Cortex of kidney (tissue), 1 donor: ENCODE results near the gene EPHA1.

Experiments
- DNase-seq: peaks from one replicate; lab custom pipeline; 2025; lab: John Stamatoyannopoulos, UW

The EPHA1 gene

GRCh38 chr7:143408686-143409561 is at the start of gene EPHA1:
TSS of gene EPHA1 (minus strand) at chr7:143408856. CDS start at chr7:143408805, 51 bp downstream.
- DNase-seq, result no peak

DNA sequence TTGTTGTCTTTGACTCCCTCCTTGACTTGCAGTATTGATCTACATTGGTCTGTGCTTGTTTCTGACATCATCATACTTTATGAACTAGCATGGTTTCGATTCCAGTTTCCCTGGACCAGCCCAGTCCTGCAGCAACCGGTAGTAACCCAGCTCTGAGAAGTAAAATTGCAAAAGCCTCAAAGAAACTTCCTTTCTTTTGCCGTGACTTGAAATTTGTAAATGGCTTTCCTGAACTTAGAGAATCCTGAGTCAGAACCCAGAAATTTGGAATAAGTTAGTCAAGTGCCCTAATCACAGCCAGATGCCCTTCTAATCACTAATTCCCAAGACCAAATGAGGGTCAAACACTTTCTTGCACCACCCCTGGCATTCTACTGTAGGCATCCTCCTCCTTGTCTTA is 49.6 kb upstream of the EPHA1 start:
- DNase-seq, result no peak

DNA sequence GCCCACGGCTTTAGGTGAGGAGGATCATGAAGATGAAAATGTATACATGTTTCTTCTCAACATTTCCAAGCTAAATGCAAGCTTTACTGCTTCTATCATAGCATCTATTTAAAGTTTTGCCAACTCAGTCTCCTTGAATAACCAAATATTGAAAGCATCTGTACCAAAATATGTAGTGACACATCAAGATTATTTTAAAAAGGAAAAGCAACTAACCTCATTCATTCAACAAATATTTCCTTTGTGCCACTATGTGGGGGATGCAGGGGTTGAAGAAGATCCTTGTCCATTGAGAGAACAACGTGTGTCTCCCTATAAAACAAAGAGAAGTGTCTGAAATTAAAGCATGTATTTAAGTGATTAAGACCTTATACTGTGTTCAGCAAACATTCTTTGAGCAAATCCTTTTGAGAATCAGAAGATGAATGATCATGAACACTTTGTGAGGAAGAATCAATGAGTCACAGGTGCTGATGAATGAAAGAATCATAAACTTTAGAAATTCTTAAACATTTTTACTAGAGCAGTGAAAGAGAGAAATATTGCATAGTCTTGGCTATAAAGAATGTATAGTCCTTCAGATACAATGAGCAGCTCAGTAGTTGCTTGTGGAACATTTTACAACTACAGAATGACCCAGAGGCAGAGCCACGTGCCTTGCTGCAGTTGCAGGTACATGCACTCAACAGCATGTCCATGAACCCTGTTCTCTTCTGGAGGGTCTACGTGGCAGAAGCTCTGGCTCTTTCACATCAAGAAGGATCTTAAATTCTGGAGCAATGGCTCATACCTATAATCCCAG is 48.5 kb upstream of the EPHA1 start:
- no peak for DNase-seq

DNA sequence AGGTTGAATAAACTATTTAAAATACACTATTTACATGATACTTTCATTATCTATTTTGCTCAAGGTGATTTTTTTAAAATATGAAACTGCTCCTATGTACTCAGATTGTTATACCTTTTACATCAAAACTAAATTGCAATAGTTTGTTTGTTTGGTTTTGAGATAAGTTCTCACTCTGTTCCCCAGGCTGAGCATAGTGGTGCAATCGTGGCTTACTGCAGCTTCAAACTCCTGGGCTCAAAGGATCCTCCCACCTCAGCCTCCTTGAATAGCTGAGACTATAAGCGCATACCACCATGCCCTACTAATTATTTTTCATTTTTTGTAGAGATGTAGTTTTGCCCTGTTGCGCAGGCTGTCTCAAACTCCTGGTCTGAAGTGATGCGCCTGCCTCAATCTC is 47.3 kb upstream of the EPHA1 start:
- DNase-seq, result no peak

- no peak for DNase-seq
Measured at GRCh38 chr7:143455491-143455890, 46.8 kb upstream of the EPHA1 start.

GRCh38 chr7:143454091-143454680 is 45.5 kb upstream of the EPHA1 start:
- DNase-seq, result no peak

DNA sequence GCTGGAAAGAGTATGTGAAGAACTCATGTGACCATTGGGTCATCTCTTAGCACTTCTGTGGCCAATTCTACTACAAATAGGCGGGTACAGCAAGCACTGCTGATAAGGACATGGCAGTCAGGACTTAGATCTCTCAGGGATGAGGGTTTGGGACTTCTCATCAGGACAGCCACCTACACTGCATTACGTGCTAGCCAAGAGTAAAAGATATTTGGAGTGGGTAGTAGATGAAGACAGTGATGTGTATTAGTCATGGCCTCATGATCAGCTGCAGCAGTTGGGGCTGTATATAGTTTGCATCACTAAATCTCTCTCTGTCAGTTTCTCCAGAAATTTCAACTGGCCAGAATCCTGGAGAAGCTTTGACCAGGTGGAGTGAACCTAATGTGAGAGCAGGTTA is 43.8 kb upstream of the EPHA1 start:
- no peak for DNase-seq

- no peak for DNase-seq
Measured at GRCh38 chr7:143451746-143452145, 43.1 kb upstream of the EPHA1 start.

GRCh38 chr7:143451122-143451521 is 42.5 kb upstream of the EPHA1 start:
- DNase-seq, result no peak

GRCh38 chr7:143449793-143450192 is 41.1 kb upstream of the EPHA1 start:
- no peak for DNase-seq

DNA sequence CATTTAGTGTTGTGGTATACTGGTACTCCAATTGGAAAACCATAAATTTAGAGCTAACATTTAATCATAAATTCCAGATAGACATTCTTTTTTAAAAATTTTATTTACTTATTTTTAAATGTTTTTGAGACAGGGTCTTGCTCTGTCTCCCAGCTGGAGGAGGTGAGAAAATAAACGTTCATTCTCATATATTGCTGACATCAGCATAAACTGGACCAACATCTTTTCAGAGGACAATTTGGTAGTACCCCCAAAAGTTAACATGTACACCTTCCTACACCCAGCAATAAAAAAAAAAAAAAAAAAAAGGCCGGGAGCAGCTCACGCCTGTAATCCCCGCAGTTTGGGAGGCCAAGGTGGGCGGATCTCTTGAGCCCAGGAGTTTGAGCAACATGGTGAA is 39.8 kb upstream of the EPHA1 start:
- no peak for DNase-seq

GRCh38 chr7:143447466-143447865 is 38.8 kb upstream of the EPHA1 start:
- DNase-seq, result no peak

DNA sequence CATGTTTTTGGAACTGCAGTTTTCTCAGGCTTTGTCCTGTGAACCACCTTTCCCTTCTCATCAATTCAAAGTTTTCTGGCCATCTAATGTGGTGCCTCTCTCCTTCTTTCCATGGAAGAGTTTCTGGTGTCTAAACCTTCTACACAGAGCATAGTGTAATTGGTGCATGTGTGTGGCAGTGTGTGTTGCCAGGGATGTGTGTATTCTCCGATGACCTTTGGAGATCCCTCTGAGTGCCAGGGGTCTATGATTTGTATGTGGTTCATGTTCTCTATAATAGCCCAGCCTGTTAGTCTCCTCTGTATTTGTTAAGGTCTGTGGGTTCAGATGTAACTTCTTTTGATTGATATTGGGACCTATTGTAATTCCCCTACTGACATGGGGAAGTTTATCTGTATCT is 36.1 kb upstream of the EPHA1 start:
- DNase-seq, result no peak

DNA sequence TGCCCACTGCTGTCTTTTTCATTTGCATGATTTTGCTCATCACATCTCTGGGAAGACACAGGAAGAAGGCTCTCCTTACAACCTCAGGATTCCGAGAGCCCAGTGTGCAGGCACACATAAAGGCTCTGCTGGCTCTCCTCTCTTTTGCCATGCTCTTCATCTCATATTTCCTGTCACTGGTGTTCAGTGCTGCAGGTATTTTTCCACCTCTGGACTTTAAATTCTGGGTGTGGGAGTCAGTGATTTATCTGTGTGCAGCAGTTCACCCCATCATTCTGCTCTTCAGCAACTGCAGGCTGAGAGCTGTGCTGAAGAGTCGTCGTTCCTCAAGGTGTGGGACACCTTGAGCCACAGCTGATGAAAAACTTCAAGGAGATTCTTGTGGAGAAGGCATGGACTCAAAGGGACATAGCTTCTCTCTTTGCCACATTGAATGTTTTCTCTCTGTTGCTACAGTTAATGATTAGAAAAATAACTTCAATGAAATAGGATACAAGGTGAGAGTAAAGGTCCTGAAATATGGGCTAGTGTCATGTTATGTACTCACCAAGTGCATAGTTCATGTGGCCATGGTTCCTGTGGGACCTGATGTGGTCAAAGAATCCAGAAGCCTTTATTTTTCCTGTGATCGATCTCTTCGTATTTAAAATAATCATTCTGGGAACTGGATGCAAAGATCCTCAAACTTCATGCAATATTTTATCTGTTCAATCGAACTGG is 35.6 kb upstream of the EPHA1 start:
- no peak for DNase-seq

- DNase-seq, result no peak
Measured at GRCh38 chr7:143443153-143443552, 34.5 kb upstream of the EPHA1 start, which contains the start of gene TAS2R60. TSS of gene TAS2R60 (plus strand) at chr7:143443453. CDS start at chr7:143443453, 0 bp downstream.

- no peak for DNase-seq
Measured at GRCh38 chr7:143439866-143440265, 31.2 kb upstream of the EPHA1 start.

- no peak for DNase-seq
Measured at GRCh38 chr7:143437578-143437977, 28.9 kb upstream of the EPHA1 start.

DNA sequence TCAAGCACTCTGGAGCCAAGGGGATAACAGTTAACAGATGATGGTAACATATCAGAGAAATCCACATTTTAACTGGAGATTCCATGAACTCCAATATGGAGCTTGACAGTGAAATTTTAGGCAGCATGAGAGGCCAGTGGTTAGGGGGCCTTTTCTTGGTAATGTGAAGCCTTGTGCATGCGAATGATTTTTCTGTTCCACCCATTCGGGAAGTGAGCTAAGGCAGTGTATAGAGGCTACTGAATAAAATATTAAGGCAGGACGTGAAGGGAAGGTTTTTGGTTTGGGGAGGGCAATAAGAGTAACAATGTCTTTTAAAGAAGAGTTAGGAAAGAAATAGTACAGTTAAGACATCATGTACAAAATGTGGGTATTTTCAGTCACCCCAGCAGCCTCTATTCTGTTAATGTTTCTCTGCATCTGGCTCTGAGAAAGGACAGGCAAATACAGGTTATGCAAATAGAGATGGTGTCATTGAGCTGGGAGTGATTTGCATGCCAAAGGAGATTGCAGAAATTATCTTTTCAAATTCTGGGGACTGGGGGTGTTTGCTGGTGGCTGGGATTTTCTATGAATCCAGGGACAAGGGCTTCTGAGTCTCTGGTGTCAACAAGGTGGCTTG is 27.8 kb upstream of the EPHA1 start:
- no peak for DNase-seq

DNA sequence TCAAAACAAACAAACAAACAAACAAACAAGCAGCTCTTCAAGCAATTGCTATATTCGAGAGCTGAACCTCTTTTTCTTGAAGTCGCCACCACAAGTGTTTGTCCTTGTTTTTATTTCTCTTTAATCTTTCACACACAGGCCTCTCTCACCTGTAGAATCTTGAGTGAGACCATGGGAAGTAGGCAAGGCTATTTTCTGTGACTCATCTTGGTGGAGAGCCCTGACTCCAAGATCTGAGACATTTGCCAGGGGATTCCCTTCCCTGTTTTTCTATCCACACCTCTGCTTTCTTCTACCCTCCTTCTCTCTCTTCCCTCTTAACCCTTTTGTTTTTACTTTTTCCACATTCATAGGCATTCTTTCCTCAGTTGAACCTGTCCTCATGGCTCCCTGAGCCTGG is 26.6 kb upstream of the EPHA1 start:
- DNase-seq, result no peak

- no peak for DNase-seq
Measured at GRCh38 chr7:143434660-143435059, 26.0 kb upstream of the EPHA1 start.

- no peak for DNase-seq
Measured at GRCh38 chr7:143433759-143434158, 25.1 kb upstream of the EPHA1 start.

DNA sequence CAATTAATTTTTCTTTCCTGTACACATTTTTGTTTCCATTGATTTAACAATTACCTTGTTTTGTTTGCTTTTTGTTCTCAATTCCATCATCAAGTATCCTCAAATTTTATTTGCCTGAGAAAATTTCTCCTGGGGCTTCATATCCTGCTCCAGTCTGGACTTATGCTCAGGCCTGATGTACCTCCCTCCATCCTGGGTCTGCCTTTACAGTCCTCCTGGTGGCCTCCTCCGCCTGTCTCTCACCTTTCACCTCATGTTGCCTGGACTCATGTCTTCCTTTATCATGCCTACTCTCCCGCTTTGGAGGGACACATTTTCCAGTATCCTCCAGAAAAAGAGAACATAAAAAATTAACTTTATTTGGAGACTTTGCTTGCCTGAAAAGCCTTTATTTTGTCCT is 22.5 kb upstream of the EPHA1 start:
- DNase-seq, result no peak
